Lower lobe of right lung (tissue), 2 donors: ENCODE results near the gene AIDA. TPM values are rescaled to one million over a fixed set of nuclear protein-coding genes. Genes with fewer than 3 reads are reported as not detected.

Experiments used
- ATAC-seq, 2 donors: fragments of 200-7000 bp; cut with Tn5 transposase; one replicate each; pipeline ENCODE4 v1.9.1; 2020 to 2022; ENCODE audit warnings: mild to moderate bottlenecking in 2 of 2, moderate library complexity in 2 of 2
- DNase-seq: peaks from one replicate; pipeline ENCODE4 v3.0.0-alpha.2; 2020
- H3K27ac ChIP-seq: fragments of 200-600 bp; one replicate; pipeline ENCODE4 v1.8.0; 2022
- H3K27me3 ChIP-seq: fragments of 200-600 bp; one replicate; pipeline ENCODE4 v1.8.0; 2022; ENCODE audit warnings: low read depth
- H3K36me3 ChIP-seq: fragments of 200-600 bp; one replicate; pipeline ENCODE4 v1.8.0; 2022; ENCODE audit warnings: mild to moderate bottlenecking
- H3K4me1 ChIP-seq: fragments of 200-600 bp; one replicate; pipeline ENCODE4 v1.8.0; 2022
- H3K4me3 ChIP-seq: fragments of 200-600 bp; one replicate; pipeline ENCODE4 v1.8.0; 2022; ENCODE audit warnings: mild to moderate bottlenecking
- H3K9me3 ChIP-seq: fragments of 200-600 bp; one replicate; pipeline ENCODE4 v1.8.0; 2022
- CTCF ChIP-seq: fragments of 200-600 bp; IDR thresholded peaks from one replicate; pipeline ENCODE4 v1.8.0; 2022; ENCODE audit warnings: antibody characterized with exemption, mild to moderate bottlenecking
- intact Hi-C: fragments of 100-400 bp; cut with DNase I; formaldehyde crosslinking; loops from one replicate; pipeline ENCODE4 v1.11.0; 2022
- total RNA-seq: library from RNA; stranded (reverse); fragmentation: NEBNext Ultra II Directional; extraction: Animal tissue kit (Norgen Biotek cat#: 25700); gene quantifications from one replicate; pipeline ENCODE4 v1.2.1, GENCODE V29; 2021
- donor health status: DM: no; HTN: yes; CAD: no; lungs with severe emphysema.

AIDA gene
- total RNA-seq, 1 donor from 2014 or later: 92.5 TPM

- H3K36me3 ChIP-seq: peaks cover under 1% of the 10 kb centered on the region
- peaks cover 38% of the 10 kb centered on the region for H3K4me1 ChIP-seq
- DNase-seq (no peak), ATAC-seq (no peak)
- intact Hi-C loops: no loop called here
- H3K9me3 ChIP-seq: no peaks in the 10 kb centered on the region
- no peak for TF ChIP-seq CTCF
- H3K27ac ChIP-seq: peak overlapping the region; percentile 99
- peak overlapping the region; percentile 96 for H3K4me3 ChIP-seq
- no peaks in the 10 kb centered on the region for H3K27me3 ChIP-seq
These were observed 2.6 kb downstream of the AIDA start for GRCh38 chr1:222709700-222710153.

GRCh38 chr1:222706815-222707214 lies 5.5 kb downstream of the AIDA start:
- Histone ChIP-seq H3K4me3 (no peak overlapping the region), H3K9me3 (no peaks in the 10 kb centered on the region), H3K36me3 (peaks cover 12% of the 10 kb centered on the region), H3K27ac (no peak overlapping the region), H3K4me1 (peaks cover 29% of the 10 kb centered on the region), H3K27me3 (no peaks in the 10 kb centered on the region)
- TF ChIP-seq CTCF: no peak
- intact Hi-C loops: no loop called here
- ATAC-seq (no peak), DNase-seq (no peak)

GRCh38 chr1:222704260-222704659 lies 8.0 kb downstream of the AIDA start:
- TF ChIP-seq CTCF: no peak
- DNase-seq (no peak), ATAC-seq (no peak)
- no peaks in the 10 kb centered on the region for H3K27me3 ChIP-seq
- intact Hi-C loops: no loop called here
- H3K27ac ChIP-seq: no peak overlapping the region
- peaks cover 10% of the 10 kb centered on the region for H3K4me1 ChIP-seq
- peaks cover 30% of the 10 kb centered on the region for H3K36me3 ChIP-seq
- H3K4me3 ChIP-seq: no peak overlapping the region
- no peaks in the 10 kb centered on the region for H3K9me3 ChIP-seq

- Histone ChIP-seq H3K4me1 (no peaks in the 10 kb centered on the region), H3K36me3 (peaks cover 39% of the 10 kb centered on the region), H3K4me3 (no peak overlapping the region), H3K27me3 (no peaks in the 10 kb centered on the region), H3K9me3 (no peaks in the 10 kb centered on the region), H3K27ac (no peak overlapping the region)
- intact Hi-C loops: no loop called here
- TF ChIP-seq CTCF: no peak
- DNase-seq (no peak), ATAC-seq (no peak)
These were observed 10.1 kb downstream of the AIDA start for GRCh38 chr1:222702210-222702609.

- DNase-seq: no peak
- Histone ChIP-seq H3K4me3 (no peak overlapping the region), H3K27ac (no peak overlapping the region), H3K36me3 (peaks cover 51% of the 10 kb centered on the region), H3K27me3 (no peaks in the 10 kb centered on the region), H3K4me1 (no peaks in the 10 kb centered on the region), H3K9me3 (no peaks in the 10 kb centered on the region)
- no peak for ATAC-seq
- intact Hi-C loops: no loop called here
- no peak for TF ChIP-seq CTCF
These were observed 14.5 kb downstream of the AIDA start for GRCh38 chr1:222697826-222698225.

GRCh38 chr1:222697203-222697602 lies 15.1 kb downstream of the AIDA start:
- no peak for ATAC-seq
- intact Hi-C loops: no loop called here

More at GRCh38 chr1:222697203-222697602, 15.1 kb downstream of the AIDA start:
- no peak overlapping the region for H3K27ac ChIP-seq
- no peaks in the 10 kb centered on the region for H3K27me3 ChIP-seq
- no peak overlapping the region for H3K4me3 ChIP-seq
- H3K36me3 ChIP-seq: peaks cover 51% of the 10 kb centered on the region
- no peak for DNase-seq
- no peaks in the 10 kb centered on the region for H3K4me1 ChIP-seq
- H3K9me3 ChIP-seq: no peaks in the 10 kb centered on the region
- no peak for TF ChIP-seq CTCF
